HG03175 (cell line): Measurements from ENCODE around the gene CASP14.
"Not testable (repeated sequence)": the region's sequence is repeated elsewhere in the genome, so short reads cannot be mapped to it uniquely, and the experiment has no call there.

ENCODE experiments used
- ATAC-seq: cut with Tn5 transposase; IDR thresholded peaks from one replicate; pipeline ENCODE4 v1.9.1; 2021; ENCODE audit warnings: mild to moderate bottlenecking, moderate library complexity; ENCODE audit not compliant: unreplicated experiment

CASP14 gene

GRCh38 chr19:15070386-15070785 is 21.1 kb downstream of the CASP14 start:
- not testable (repeated sequence) for ATAC-seq

- ATAC-seq, result no peak
Observed at GRCh38 chr19:15072930-15073647, 23.8 kb downstream of the CASP14 start.

- ATAC-seq, result no peak
Observed at GRCh38 chr19:15074371-15074770, 25.1 kb downstream of the CASP14 start.

- no peak for ATAC-seq
Observed at GRCh38 chr19:15075806-15076205, 26.5 kb downstream of the CASP14 start.

GRCh38 chr19:15080002-15080401 is 30.7 kb downstream of the CASP14 start:
- ATAC-seq, result not testable (repeated sequence)

GRCh38 chr19:15081911-15082310 is 32.6 kb downstream of the CASP14 start, which contains the start of gene OR1I1:
Gene OR1I1 (plus strand): TSS chr19:15082211. CDS start chr19:15087066, 4,855 bp downstream.
- no peak for ATAC-seq

- ATAC-seq, result no peak
Observed at GRCh38 chr19:15087182-15087581, 37.9 kb downstream of the CASP14 start.

- ATAC-seq, result no peak
Observed at GRCh38 chr19:15091918-15092753, 42.9 kb downstream of the CASP14 start.

GRCh38 chr19:15093001-15093400 is 43.7 kb downstream of the CASP14 start:
- no peak for ATAC-seq

- ATAC-seq, result no peak
Observed at GRCh38 chr19:15096223-15096622, 46.9 kb downstream of the CASP14 start.

- ATAC-seq, result not testable (repeated sequence)
Observed at GRCh38 chr19:15097980-15098379, 48.7 kb downstream of the CASP14 start.

- no peak for ATAC-seq
Observed at GRCh38 chr19:15098460-15098859, 49.2 kb downstream of the CASP14 start.

GRCh38 chr19:15099017-15099582 is 49.8 kb downstream of the CASP14 start:
- ATAC-seq, result no peak

- ATAC-seq, result no peak
Observed at GRCh38 chr19:15101479-15102082, 52.3 kb downstream of the CASP14 start.

- ATAC-seq, result no peak
Observed at GRCh38 chr19:15104003-15104402, 54.7 kb downstream of the CASP14 start.

- no peak for ATAC-seq
Observed at GRCh38 chr19:15104411-15104810, 55.1 kb downstream of the CASP14 start.

GRCh38 chr19:15105044-15105443 is 55.8 kb downstream of the CASP14 start:
- no peak for ATAC-seq

GRCh38 chr19:15107061-15108010 is 58.1 kb downstream of the CASP14 start, which contains the start of gene SYDE1:
Gene SYDE1 (plus strand): TSS chr19:15107401. CDS start chr19:15107434, 33 bp downstream.
- no peak for ATAC-seq
